ENCODE data around the gene ANKEF1. TPM values are rescaled to one million over a fixed set of nuclear protein-coding genes. Genes with fewer than 3 reads are reported as not detected.

ANKEF1 gene
- total and polyA plus RNA-seq, 10 of the 15 experiments (the other 5 are each of a cell fraction or from before 2014, with no cell fraction given) = 0.04 to 3.0 (median 0.89) TPM

DNA sequence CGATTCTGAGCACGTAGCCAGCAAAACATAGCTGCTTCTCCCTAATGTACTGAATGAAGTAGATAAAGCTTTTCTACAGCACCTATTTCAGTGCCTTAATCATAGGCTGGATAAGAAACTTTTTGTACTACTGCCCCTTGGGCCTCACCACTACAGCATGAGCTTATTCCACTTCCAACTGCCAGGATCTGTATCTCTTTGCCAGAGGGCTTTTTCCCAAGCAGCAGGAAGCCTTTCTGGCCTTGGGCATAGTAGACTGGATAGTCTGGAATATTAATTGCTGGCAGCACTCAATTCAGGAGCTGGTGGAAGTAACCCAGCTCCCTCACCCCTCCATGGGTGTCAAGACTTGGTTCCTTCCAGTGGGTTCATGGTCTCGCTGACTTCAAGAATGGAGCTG, 43.6 kb downstream of the ANKEF1 start (continued):
- TF ChIP-seq, protein P1, sequence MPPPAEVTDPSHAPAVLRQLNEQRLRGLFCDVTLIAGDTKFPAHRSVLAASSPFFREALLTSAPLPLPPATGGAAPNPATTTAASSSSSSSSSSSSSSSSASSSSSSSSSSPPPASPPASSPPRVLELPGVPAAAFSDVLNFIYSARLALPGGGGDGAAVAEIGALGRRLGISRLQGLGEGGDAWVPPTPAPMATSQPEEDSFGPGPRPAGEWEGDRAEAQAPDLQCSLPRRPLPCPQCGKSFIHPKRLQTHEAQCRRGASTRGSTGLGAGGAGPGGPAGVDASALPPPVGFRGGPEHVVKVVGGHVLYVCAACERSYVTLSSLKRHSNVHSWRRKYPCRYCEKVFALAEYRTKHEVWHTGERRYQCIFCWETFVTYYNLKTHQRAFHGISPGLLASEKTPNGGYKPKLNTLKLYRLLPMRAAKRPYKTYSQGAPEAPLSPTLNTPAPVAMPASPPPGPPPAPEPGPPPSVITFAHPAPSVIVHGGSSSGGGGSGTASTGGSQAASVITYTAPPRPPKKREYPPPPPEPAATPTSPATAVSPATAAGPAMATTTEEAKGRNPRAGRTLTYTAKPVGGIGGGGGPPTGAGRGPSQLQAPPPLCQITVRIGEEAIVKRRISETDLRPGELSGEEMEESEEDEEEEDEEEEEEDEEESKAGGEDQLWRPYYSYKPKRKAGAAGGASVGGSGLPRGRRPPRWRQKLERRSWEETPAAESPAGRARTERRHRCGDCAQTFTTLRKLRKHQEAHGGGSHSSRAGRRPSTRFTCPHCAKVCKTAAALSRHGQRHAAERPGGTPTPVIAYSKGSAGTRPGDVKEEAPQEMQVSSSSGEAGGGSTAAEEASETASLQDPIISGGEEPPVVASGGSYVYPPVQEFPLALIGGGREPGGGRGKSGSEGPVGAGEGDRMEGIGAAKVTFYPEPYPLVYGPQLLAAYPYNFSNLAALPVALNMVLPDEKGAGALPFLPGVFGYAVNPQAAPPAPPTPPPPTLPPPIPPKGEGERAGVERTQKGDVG (CRISPR knock-in tag; IDR thresholded peaks at IDR 0.05) = no peak
- TF ChIP-seq, protein P2, sequence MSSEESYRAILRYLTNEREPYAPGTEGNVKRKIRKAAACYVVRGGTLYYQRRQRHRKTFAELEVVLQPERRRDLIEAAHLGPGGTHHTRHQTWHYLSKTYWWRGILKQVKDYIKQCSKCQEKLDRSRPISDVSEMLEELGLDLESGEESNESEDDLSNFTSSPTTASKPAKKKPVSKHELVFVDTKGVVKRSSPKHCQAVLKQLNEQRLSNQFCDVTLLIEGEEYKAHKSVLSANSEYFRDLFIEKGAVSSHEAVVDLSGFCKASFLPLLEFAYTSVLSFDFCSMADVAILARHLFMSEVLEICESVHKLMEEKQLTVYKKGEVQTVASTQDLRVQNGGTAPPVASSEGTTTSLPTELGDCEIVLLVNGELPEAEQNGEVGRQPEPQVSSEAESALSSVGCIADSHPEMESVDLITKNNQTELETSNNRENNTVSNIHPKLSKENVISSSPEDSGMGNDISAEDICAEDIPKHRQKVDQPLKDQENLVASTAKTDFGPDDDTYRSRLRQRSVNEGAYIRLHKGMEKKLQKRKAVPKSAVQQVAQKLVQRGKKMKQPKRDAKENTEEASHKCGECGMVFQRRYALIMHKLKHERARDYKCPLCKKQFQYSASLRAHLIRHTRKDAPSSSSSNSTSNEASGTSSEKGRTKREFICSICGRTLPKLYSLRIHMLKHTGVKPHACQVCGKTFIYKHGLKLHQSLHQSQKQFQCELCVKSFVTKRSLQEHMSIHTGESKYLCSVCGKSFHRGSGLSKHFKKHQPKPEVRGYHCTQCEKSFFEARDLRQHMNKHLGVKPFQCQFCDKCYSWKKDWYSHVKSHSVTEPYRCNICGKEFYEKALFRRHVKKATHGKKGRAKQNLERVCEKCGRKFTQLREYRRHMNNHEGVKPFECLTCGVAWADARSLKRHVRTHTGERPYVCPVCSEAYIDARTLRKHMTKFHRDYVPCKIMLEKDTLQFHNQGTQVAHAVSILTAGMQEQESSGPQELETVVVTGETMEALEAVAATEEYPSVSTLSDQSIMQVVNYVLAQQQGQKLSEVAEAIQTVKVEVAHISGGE (CRISPR knock-in tag; IDR thresholded peaks at IDR 0.05) = no peak
- TF ChIP-seq IRF4 (IDR thresholded peaks at IDR 0.05; ENCODE audit: low read depth, low read length) (no peak), MTA3 (IDR thresholded peaks at IDR 0.05; ENCODE audit: borderline replicate concordance, low read length) (no peak), TARDBP (IDR thresholded peaks at IDR 0.05; ENCODE audit: borderline replicate concordance) (no peak)
- TF ChIP-seq, protein P3, sequence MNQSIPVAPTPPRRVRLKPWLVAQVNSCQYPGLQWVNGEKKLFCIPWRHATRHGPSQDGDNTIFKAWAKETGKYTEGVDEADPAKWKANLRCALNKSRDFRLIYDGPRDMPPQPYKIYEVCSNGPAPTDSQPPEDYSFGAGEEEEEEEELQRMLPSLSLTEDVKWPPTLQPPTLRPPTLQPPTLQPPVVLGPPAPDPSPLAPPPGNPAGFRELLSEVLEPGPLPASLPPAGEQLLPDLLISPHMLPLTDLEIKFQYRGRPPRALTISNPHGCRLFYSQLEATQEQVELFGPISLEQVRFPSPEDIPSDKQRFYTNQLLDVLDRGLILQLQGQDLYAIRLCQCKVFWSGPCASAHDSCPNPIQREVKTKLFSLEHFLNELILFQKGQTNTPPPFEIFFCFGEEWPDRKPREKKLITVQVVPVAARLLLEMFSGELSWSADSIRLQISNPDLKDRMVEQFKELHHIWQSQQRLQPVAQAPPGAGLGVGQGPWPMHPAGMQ (IDR thresholded peaks at IDR 0.05; ENCODE audit: borderline replicate concordance) = no peak

Measured in GM12878 (cell line).